Loucy (cell line): ENCODE data around the gene FCGBP.

Experiments
- H2AFZ ChIP-seq: fragments of 200-600 bp; sonication (generic); 2 replicates; pipeline ENCODE4 v1.6.0; 2016; ENCODE audit warnings: antibody characterized with exemption, mild to moderate bottlenecking, low read length, moderate library complexity
- H3F3A ChIP-seq: fragments of 200-600 bp; 2 replicates; pipeline ENCODE4 v1.6.0; 2016; ENCODE audit warnings: antibody characterized with exemption, low read depth, mild to moderate bottlenecking
- H3K27me3 ChIP-seq: fragments of 200-600 bp; sonication (generic); 2 replicates; pipeline ENCODE4 v1.6.1; 2014; ENCODE audit warnings: low read length, mild to moderate bottlenecking; ENCODE audit not compliant: insufficient read depth, poor library complexity, severe bottlenecking
- H3K36me3 ChIP-seq: fragments of 200-600 bp; sonication (generic); 2 replicates; pipeline ENCODE4 v1.6.1; 2016; ENCODE audit warnings: low read length; ENCODE audit not compliant: insufficient read depth
- H3K4me1 ChIP-seq: fragments of 200-600 bp; sonication (generic); 2 replicates; pipeline ENCODE4 v1.5.1; 2014; ENCODE audit warnings: low read length, mild to moderate bottlenecking; ENCODE audit not compliant: insufficient read depth, poor library complexity, severe bottlenecking
- H3K4me2 ChIP-seq: fragments of 200-600 bp; sonication (generic); 2 replicates; pipeline ENCODE4 v1.6.0; 2014; ENCODE audit warnings: antibody characterized with exemption, low read length, low read depth, mild to moderate bottlenecking; ENCODE audit not compliant: poor library complexity, severe bottlenecking
- H3K4me3 ChIP-seq: fragments of 200-600 bp; sonication (generic); 2 replicates; pipeline ENCODE4 v1.5.1; 2014; ENCODE audit warnings: low read length, mild to moderate bottlenecking, mixed read lengths; ENCODE audit not compliant: poor library complexity, severe bottlenecking
- H3K79me2 ChIP-seq: fragments of 200-600 bp; sonication (generic); 2 replicates; pipeline ENCODE4 v1.6.1; 2014; ENCODE audit warnings: low read length; ENCODE audit not compliant: insufficient read depth
- H3K9ac ChIP-seq: fragments of 200-600 bp; sonication (generic); 2 replicates; pipeline ENCODE4 v1.6.0; 2014; ENCODE audit warnings: mild to moderate bottlenecking, low read depth, low read length, moderate library complexity; ENCODE audit not compliant: poor library complexity, severe bottlenecking
- H3K9me2 ChIP-seq: fragments of 200-600 bp; sonication (generic); replicated peaks from 2 replicates; pipeline ENCODE4 v1.6.1; 2016; ENCODE audit warnings: low read depth, low read length, mixed read lengths
- H3K9me3 ChIP-seq: fragments of 200-600 bp; sonication (generic); 2 replicates; pipeline ENCODE4 v1.6.1; 2014; ENCODE audit warnings: mild to moderate bottlenecking, antibody characterized with exemption, low read length, low read depth; ENCODE audit not compliant: insufficient read depth
- H4K20me1 ChIP-seq: fragments of 200-600 bp; sonication (generic); 2 replicates; pipeline ENCODE4 v1.6.0; 2014; ENCODE audit warnings: antibody characterized with exemption, low read length, mild to moderate bottlenecking; ENCODE audit not compliant: insufficient read depth, poor library complexity, severe bottlenecking
- EZH2phosphoT487 ChIP-seq: fragments of 200-600 bp; IDR thresholded peaks from 2 replicates; pipeline ENCODE4 v1.6.1; 2018; ENCODE audit warnings: antibody characterized with exemption, mild to moderate bottlenecking, moderate library complexity, borderline replicate concordance
- TF ChIP-seq, protein P1 (sequence below): fragments of 200-600 bp; sonication (generic); conservative IDR thresholded peaks from 2 replicates; pipeline ENCODE4 v1.5.1; 2014; ENCODE audit warnings: mild to moderate bottlenecking, antibody characterized with exemption, low read length

FCGBP gene

GRCh38 chr19:39918183-39918651 is 16.2 kb downstream of the FCGBP start:
- H3F3A ChIP-seq: no peaks in the 10 kb centered on the region
- no peak overlapping the region for H3K9ac ChIP-seq
- H4K20me1 ChIP-seq: no peaks in the 10 kb centered on the region
- no peaks in the 10 kb centered on the region for H3K9me2 ChIP-seq
- no peaks in the 10 kb centered on the region for H3K27me3 ChIP-seq
- no peaks in the 10 kb centered on the region for H3K36me3 ChIP-seq
- no peaks in the 10 kb centered on the region for H3K79me2 ChIP-seq
- no peaks in the 10 kb centered on the region for H3K4me1 ChIP-seq
- H2AFZ ChIP-seq: no peak overlapping the region
- no peak overlapping the region for H3K4me2 ChIP-seq
- no peaks in the 10 kb centered on the region for H3K9me3 ChIP-seq
- TF ChIP-seq EZH2phosphoT487: no peak
- TF ChIP-seq, protein P1, sequence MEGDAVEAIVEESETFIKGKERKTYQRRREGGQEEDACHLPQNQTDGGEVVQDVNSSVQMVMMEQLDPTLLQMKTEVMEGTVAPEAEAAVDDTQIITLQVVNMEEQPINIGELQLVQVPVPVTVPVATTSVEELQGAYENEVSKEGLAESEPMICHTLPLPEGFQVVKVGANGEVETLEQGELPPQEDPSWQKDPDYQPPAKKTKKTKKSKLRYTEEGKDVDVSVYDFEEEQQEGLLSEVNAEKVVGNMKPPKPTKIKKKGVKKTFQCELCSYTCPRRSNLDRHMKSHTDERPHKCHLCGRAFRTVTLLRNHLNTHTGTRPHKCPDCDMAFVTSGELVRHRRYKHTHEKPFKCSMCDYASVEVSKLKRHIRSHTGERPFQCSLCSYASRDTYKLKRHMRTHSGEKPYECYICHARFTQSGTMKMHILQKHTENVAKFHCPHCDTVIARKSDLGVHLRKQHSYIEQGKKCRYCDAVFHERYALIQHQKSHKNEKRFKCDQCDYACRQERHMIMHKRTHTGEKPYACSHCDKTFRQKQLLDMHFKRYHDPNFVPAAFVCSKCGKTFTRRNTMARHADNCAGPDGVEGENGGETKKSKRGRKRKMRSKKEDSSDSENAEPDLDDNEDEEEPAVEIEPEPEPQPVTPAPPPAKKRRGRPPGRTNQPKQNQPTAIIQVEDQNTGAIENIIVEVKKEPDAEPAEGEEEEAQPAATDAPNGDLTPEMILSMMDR: no peak
- H3K4me3 ChIP-seq: no peak overlapping the region

- H3K9me2 ChIP-seq: no peaks in the 10 kb centered on the region
- H3K4me3 ChIP-seq: no peak overlapping the region
- TF ChIP-seq, protein P1: no peak
- TF ChIP-seq EZH2phosphoT487: no peak
Observed at GRCh38 chr19:39917561-39918182, 16.8 kb downstream of the FCGBP start.

DNA sequence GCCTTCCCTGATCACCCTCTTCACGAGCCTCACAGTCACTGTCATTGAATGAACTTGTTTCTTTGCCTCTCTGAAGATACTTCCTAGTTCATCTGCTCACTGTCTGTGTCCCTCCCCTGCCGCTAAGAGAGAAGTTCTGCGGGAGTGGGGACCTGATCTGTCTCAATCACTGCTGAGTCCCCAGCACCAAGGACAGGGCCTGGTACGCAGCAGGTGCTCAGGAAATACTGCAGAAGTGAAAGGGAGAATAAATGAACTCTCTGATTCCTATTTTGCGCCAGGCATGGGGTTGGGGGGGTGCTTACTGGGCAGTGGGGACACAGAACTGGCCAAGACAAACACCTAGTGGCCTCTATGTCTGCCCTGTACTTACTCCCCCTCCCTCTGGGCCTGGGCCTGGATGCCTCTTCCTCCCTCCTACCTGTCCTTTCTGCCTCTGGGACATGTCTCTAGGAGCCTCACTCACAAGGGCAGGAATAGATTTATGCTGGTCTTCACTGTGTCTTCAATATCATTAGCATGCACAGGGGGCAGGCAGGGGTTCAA is 17.5 kb downstream of the FCGBP start:
- H3K4me3 ChIP-seq: no peak overlapping the region
- H3K36me3 ChIP-seq: no peaks in the 10 kb centered on the region
- H3K27me3 ChIP-seq: no peaks in the 10 kb centered on the region

More at GRCh38 chr19:39917561-39918182, 16.8 kb downstream of the FCGBP start:
- Histone ChIP-seq H2AFZ (no peak overlapping the region), H3K9ac (no peak overlapping the region), H3K36me3 (no peaks in the 10 kb centered on the region), H3K9me3 (no peaks in the 10 kb centered on the region), H3F3A (no peaks in the 10 kb centered on the region), H4K20me1 (no peaks in the 10 kb centered on the region), H3K79me2 (no peaks in the 10 kb centered on the region), H3K27me3 (no peaks in the 10 kb centered on the region), H3K4me2 (no peak overlapping the region), H3K4me1 (no peaks in the 10 kb centered on the region)

More for the DNA sequence above, 17.5 kb downstream of the FCGBP start:
- H3F3A ChIP-seq: no peaks in the 10 kb centered on the region
- H4K20me1 ChIP-seq: no peaks in the 10 kb centered on the region
- H3K79me2 ChIP-seq: no peaks in the 10 kb centered on the region
- no peaks in the 10 kb centered on the region for H3K4me1 ChIP-seq
- no peaks in the 10 kb centered on the region for H3K9me2 ChIP-seq
- TF ChIP-seq EZH2phosphoT487: no peak
- TF ChIP-seq, protein P1: no peak
- no peak overlapping the region for H3K9ac ChIP-seq
- no peaks in the 10 kb centered on the region for H3K9me3 ChIP-seq
- no peak overlapping the region for H2AFZ ChIP-seq
- no peak overlapping the region for H3K4me2 ChIP-seq
